ENCODE data around the gene CPAMD8.
"Not testable (repeated sequence)": the region's sequence is repeated elsewhere in the genome, so short reads cannot be mapped to it uniquely, and the experiment has no call there.

CPAMD8 gene

GRCh38 chr19:17037966-17038500, 11.4 kb upstream of the CPAMD8 start:
- no peak for DNase-seq

DNA sequence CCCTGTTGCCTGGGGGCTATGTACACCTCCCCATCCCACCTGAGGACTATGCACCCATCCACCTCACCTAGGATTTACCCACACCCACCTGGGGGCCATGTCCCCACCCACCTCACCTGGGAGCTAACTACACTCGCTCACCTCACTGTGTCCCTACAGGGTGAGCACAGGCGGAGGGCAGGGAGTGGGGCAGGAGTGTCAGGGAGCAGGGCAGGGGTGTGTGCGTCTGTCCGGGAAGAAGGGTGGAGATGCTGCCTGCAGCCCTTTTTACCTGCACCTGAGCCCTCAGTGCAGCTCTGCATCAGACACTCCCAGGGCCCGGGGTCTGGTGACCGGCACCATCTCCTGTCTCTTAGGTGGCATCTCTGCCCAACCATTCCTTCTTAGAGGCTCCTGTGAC, 10.6 kb upstream of the CPAMD8 start:
- DNase-seq, result no peak

DNA sequence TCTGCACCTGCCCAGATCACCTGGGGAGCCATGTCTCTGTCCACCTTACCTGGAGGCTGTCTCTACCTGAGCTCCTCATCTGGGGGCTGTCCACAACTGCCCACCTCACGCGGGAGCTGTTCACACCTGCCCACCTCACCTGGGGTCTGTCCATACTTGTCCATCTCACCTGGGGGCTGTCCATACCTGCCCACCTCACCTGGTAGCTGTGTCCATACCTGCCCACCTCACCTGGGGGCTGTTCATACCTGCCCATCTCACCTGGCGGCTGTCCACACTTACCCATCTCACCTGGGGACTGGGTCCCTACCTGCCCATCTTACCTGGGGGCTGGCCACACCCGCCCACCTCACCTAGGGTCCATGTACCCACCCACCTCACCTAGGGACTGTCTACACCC, 10.0 kb upstream of the CPAMD8 start:
- no peak for DNase-seq

GRCh38 chr19:17035842-17036424, 9.3 kb upstream of the CPAMD8 start:
- DNase-seq, result no peak

DNA sequence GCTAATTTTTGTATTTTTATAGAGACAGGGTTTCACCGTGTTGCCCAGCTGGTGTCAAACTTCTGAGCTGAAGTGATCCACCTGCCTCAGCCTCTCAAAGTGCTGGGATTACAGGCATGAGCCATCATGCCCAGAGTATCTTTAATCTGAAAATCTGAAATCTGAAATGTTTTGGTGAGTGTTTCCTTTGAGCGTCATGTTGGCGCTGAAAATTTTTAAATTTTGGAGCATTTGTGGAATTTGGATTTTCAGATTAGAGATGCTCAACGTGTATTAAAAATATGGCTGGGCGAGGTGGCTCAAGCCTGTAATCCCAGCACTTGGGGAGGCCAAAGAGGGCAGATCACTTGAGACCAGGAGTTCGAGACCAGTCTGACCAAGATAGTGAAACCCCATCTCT, 5.1 kb upstream of the CPAMD8 start:
- DNase-seq, result no peak

GRCh38 chr19:17027535-17027975, 945 bp upstream of the CPAMD8 start:
- no peak for DNase-seq

DNA sequence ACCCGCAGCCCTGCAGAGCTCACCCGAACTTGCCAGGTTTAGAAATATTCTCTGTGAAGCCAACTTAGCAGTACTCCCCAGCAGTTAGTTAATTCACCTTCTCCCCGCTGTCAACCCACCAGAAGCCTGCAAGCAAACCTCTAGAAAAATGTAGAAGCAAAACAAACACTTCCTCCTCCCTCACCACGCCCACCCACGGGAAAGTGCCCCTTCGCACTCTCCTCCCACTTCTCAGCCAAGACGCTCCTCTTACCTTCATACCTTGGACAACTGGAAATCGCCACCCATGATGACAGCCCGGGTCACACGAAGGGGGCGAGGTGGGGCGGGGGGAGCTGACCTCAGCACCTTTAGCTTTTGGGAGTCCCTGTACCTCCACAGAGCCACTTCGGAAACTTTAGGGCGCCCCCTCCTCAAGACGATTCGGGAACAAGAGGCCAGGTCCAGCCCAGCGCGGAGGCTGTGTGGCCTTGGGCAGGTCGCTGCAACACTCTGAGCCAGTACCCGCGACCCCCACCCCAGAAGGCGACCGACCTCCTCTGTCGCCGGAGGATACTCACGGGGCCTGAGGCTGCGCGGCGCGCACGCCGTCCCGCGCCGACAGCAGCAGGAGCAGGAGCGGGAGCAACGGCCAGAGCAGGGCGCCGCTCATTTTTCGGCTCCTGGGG, 485 bp downstream of the CPAMD8 start:
- DNase-seq, result no peak

- no peak for DNase-seq
Observed at GRCh38 chr19:17025361-17025760, 1.2 kb downstream of the CPAMD8 start.

- DNase-seq, result not testable (repeated sequence)
Observed at GRCh38 chr19:17024941-17025340, 1.7 kb downstream of the CPAMD8 start.

DNA sequence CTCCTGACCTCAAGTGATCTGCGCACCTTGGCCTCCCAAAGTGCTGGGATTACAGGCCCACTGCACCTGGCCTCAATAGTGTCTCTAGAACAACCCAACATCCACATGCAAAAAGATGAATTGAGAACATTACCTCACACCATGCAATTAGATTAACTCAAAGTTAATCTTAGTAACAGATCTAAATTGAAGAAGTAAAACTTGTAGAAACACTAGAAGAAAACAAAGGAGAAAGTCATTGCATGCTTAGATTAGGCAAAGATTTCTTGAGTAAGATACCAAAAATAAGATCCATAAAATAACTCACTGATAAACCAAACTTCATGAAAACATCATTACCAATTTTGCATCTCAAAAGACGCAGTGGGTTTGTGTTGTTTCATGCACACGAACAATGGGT, 2.8 kb downstream of the CPAMD8 start:
- DNase-seq, result no peak

DNA sequence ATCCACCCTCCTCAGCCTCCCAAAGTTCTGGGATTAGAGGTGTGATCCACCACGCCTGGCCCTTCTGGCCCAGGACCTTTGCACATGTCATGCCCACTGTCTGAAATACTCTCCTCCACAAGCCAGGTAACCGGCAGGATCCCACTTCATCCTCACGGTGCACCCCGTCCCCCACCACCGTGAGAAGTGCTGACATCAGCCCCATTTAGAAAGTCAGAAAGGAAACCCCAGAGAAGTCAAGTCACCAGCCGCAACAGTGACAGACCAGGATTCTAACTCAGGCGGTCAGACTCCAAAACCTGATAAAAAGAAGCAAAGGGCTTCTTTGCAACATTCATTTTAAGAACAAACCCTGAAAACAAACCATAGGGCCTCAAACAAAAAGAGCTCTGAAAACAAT, 3.9 kb downstream of the CPAMD8 start:
- no peak for DNase-seq

DNA sequence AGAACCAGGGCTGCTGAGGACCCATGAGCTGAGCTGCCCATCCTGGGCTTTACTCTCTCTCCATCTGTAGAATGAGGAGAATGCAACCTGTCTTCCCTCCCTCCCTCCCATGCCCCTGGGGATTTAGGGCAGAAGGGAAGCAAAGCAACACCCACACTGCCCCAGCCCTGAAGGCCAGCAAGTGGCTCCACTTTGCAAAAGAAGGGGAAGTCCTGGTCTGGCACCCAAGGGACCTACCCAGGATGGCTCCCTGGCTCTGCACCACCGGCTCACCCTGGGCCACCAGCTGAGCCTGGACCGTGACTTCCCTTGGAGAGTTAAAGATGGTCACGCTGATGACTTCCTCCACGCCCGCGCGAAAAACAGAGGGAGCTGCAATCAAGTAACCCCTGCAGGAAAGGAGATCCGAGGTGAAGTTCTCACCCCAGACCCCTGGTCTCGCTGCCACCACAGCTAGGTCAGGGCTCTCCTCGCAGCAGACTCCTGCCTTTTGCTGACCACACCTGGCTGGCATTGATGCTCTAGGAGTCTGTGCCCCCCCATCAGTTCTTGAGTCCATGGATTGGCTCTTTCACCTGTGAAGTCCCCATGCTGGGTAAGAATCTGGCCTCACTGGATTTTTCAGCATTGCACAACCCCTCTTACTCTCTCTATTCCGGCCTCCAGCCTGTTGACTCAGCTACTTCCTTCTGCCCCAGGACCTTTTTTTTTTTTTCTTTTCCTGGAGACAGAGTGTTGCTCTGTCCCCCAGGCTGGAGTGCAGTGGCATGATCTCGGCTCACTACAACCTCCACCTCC, 4.6 kb downstream of the CPAMD8 start:
- DNase-seq, result no peak

- no peak for DNase-seq
Observed at GRCh38 chr19:17021328-17021727, 5.3 kb downstream of the CPAMD8 start.

- no peak for DNase-seq
Observed at GRCh38 chr19:17020823-17021222, 5.8 kb downstream of the CPAMD8 start.

- no peak for DNase-seq
Observed at GRCh38 chr19:17020385-17020784, 6.2 kb downstream of the CPAMD8 start.

DNA sequence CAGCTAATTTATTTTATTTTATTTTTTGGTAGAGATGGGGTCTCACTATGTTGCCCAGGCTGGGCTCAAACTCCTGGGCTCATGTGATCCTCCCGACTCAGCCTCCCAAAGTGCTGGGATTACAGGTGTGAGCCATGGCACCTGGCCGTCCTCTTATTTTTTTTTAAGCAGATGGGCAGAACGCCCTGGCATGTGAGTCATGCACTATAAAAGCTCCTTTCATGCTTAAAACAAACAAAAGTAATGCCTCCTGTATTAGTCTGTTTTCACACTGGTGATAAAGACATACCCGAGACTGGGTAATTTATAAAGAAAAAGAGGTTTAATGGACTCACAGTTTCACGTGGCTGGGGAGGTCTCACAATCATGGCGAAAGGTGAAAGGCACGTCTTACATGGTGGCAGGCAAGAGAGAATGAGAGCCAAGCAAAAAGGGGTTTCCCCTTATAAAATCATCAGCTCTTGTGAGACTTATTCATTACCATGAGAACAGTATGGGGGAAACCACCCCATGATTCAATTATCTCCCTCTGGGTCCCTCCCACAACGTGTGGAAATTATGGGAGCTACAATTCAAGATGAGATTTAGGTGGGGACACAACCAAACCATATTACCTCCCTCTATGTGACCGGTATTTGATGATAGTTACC, 12.3 kb downstream of the CPAMD8 start:
- DNase-seq, result not testable (repeated sequence)

GRCh38 chr19:17011485-17011884, 15.1 kb downstream of the CPAMD8 start:
- DNase-seq, result no peak

DNA sequence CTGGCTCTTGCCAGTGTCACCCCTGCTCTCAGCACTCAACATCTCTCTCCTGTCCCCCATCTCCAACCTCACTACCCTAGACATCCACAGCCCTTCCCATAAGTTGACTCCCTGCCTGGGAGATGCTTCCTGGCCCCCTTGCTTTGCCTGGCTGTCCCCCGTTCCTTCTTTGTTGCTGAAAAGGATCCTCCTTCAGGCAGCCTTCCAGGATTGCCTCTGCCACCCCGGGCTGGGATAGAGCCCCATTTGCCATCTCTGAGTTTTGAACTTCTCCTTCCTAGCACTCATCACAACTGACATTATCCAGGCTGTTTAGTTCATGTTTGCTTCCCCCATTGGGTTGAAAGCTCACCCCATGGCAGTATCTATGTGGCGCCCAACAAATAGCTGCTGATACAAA, 20.0 kb downstream of the CPAMD8 start:
- no peak for DNase-seq

GRCh38 chr19:17005000-17005399, 21.6 kb downstream of the CPAMD8 start:
- DNase-seq, result no peak

DNA sequence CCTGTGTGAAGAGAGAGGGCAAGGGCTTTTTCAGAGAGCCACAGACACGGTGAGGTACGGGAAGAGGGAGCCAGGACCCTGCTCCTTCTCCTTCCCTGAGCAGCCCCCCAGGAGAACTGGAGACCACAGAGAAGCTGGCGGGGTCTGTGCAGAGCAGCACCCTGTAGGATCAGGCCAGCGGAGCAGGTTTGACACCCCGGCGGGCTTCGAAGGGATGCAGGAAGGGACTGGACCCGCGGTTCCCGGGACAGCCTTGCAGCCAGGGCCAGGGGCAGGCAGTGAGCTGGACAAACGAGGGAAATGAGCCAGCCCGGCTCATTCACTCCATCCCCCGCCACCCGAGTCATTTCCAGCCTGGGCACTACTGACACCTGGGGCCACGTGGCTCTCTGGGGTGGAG, 22.2 kb downstream of the CPAMD8 start:
- DNase-seq, result no peak

- DNase-seq, result no peak
Observed at GRCh38 chr19:17002455-17002854, 24.2 kb downstream of the CPAMD8 start.

DNA sequence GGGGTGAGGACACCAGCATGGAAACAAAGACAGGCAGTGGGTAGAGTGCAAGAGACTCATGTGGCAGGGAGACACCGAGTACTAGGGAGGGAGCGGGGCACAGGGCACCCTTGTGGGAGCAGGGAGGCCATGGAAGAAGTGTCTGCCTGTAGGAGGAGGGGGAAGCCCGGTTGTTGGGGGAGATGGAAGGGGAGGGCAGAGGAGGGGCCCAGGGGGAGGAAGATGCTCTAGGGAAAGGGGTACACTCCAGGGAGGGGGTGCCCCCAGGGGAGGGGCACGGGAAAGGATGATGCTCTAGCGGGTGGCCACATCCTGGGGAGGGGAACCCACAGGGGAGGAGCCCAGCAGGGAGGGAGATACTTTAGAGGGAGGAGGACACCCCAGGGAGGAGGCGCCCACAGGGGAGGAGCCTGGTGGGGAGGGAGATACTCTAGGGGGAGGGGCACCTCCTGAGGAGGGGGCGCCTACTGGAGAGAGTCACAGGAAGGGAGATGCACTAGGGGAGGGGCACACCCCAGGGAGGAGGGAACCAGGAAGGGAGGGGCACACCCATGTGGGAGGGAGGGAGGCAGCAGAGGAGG, 24.9 kb downstream of the CPAMD8 start:
- DNase-seq, result no peak

- no peak for DNase-seq
Observed at GRCh38 chr19:16998635-16999194, 27.9 kb downstream of the CPAMD8 start.
